AG04449 (cell line): Measurements from ENCODE around the gene CDH13.

Source experiments
- CTCF ChIA-PET: fragments of 350-600 bp; formaldehyde crosslinking; extraction: SDS; loops from one replicate; lab custom pipeline; 2021; ENCODE audit warnings: antibody characterized with exemption; lab: Yijun Ruan, JAX
- POLR2A ChIA-PET: fragments of 400-600, 350-600 bp; formaldehyde crosslinking; extraction: SDS; loops from one replicate; lab custom pipeline; 2020; ENCODE audit warnings: antibody characterized with exemption, inconsistent platforms; lab: Yijun Ruan, JAX
- DNase-seq: peaks from one replicate; pipeline ENCODE4 v3.0.0-alpha.2; 2010; ENCODE audit warnings: low read depth, low spot score
- H3K4me3 ChIP-seq: 2 replicates; pipeline ENCODE4 v1.5.1; 2011; ENCODE audit warnings: low read depth, mild to moderate bottlenecking, control low read depth, low read length
- CTCF ChIP-seq: IDR thresholded peaks from one replicate; pipeline ENCODE4 v1.5.1; 2011; ENCODE audit warnings: mild to moderate bottlenecking, moderate library complexity, low read length, control low read depth, inconsistent platforms; ENCODE audit not compliant: insufficient read depth; ENCODE audit errors: missing control alignments

Gene CDH13

GRCh38 chr16:82833378-82833993, 206.7 kb downstream of the CDH13 start:
- ChIA-PET POLR2A (no interaction called here), CTCF (interaction anchor here (0.6 kb wide), 1 partner anchor 232 kb away, joined by 5 read pairs; no protein-coding TSS in a partner anchor)
- no peak overlapping the region for H3K4me3 ChIP-seq
- TF ChIP-seq CTCF, result no peak
- DNase-seq, result no peak

- ChIA-PET CTCF (interaction anchor here (0.6 kb wide), 1 partner anchor 213 kb away, joined by 3 read pairs; no protein-coding TSS in a partner anchor), POLR2A (no interaction called here)
- DNase-seq, result no peak
- no peak overlapping the region for H3K4me3 ChIP-seq
- no peak for TF ChIP-seq CTCF
Measured at GRCh38 chr16:82834151-82834815, 207.5 kb downstream of the CDH13 start.

- ChIA-PET CTCF (interaction anchor here (1.5 kb wide), 1 partner anchor 204 kb away, joined by 4 read pairs; no protein-coding TSS in a partner anchor), POLR2A (no interaction called here)
- no peak overlapping the region for H3K4me3 ChIP-seq
- TF ChIP-seq CTCF, result no peak
- DNase-seq, result no peak
Measured at GRCh38 chr16:82835487-82836155, 208.9 kb downstream of the CDH13 start.

- TF ChIP-seq CTCF, result no peak
- POLR2A ChIA-PET, result no interaction called here
- CTCF ChIA-PET, result interaction anchor here (1.3 to 2.1 kb wide), 2 partner anchors 9 to 210 kb away, joined by 3 to 6 read pairs; no protein-coding TSS in a partner anchor
- DNase-seq, result no peak
- no peak overlapping the region for H3K4me3 ChIP-seq
Measured at GRCh38 chr16:82841108-82841507, 214.3 kb downstream of the CDH13 start.

GRCh38 chr16:82843606-82844271, 217.0 kb downstream of the CDH13 start:
- CTCF ChIA-PET, result interaction anchor here (0.6 kb wide), 1 partner anchor 200 kb away, joined by 5 read pairs; no protein-coding TSS in a partner anchor
- no peak for TF ChIP-seq CTCF
- POLR2A ChIA-PET, result no interaction called here
- no peak for DNase-seq
- no peak overlapping the region for H3K4me3 ChIP-seq
